ENCODE data around the gene GPR173.

- no peak for TF ChIP-seq CTCF (IDR thresholded peaks at IDR 0.05)
- no peak for TF ChIP-seq POLR2AphosphoS5 (IDR thresholded peaks at IDR 0.05)
- no peak for TF ChIP-seq POLR2A (IDR thresholded peaks at IDR 0.05)
Observed at GRCh38 chrX:53072418-53073114, 24.0 kb downstream of the GPR173 start.
